ENCODE measurements around the gene NCAPG2. TPM values are rescaled to one million over a fixed set of nuclear protein-coding genes. Genes with fewer than 3 reads are reported as not detected.

The NCAPG2 gene
- total and polyA plus RNA-seq, 2 of the 13 experiments (the other 11 are each of a cell fraction or from before 2014, with no cell fraction given), result 15.1 to 30.7 TPM

- no TSS peak for BruUV-seq (replicated peaks)
- Histone ChIP-seq H3K4me3 (replicated peaks in 1 of 3; ENCODE audit: insufficient read depth in 1 of 3, low read depth in 2 of 3, low read length in 3 of 3) (no peak overlapping the region), H3K27ac (ENCODE audit: extremely low read length, insufficient read depth, low read length) (no peak overlapping the region), H3K4me1 (ENCODE audit: insufficient read depth, low read length) (no peaks in the 10 kb centered on the region), H3K9ac (ENCODE audit: insufficient read depth, low read depth, low read length) (no peak overlapping the region), H3K36me3 (replicated peaks in 1 of 2; ENCODE audit: control insufficient read depth in 1 of 2, insufficient read depth in 2 of 2, low read length in 2 of 2) (no peaks in the 10 kb centered on the region), H2AFZ (ENCODE audit: low read length) (no peak overlapping the region), H3K27me3 (ENCODE audit: control insufficient read depth in 1 of 2, insufficient read depth in 2 of 2, low read length in 2 of 2) (no peaks in the 10 kb centered on the region), H4K20me1 (ENCODE audit: insufficient read depth, low read length) (no peaks in the 10 kb centered on the region), H3K79me2 (ENCODE audit: insufficient read depth, low read length) (no peaks in the 10 kb centered on the region), H3K4me2 (ENCODE audit: low read depth, low read length) (no peak overlapping the region), H3K9me3 (ENCODE audit: low read length) (no peaks in the 10 kb centered on the region)
- ChIA-PET CTCF (ENCODE audit: low intra/inter-chr PET ratio, low total read pairs) (no interaction called here), POLR2A (no interaction called here)
- no peak for ATAC-seq
- intact Hi-C loops (cut with micrococcal nuclease; ENCODE audit: unreplicated experiment), result no loop called here
- no peak for DNase-seq (ENCODE audit: low spot score)
- in situ Hi-C loops (cut with HindIII; ENCODE audit: extremely low pct_ligation_motif_present, low pct_unique_long_range_greater_than_20kb), result no loop called here
- no peak for FAIRE-seq
- WGBS (ENCODE audit: low lambda C conversion rate), result 92% methylated on average over 3 of the region's 3 CpGs
- TF ChIP-seq TIGD3 (CRISPR knock-in tag; IDR thresholded peaks at IDR 0.05; ENCODE audit: borderline replicate concordance) (no peak), ZNF251 (CRISPR knock-in tag; IDR thresholded peaks at IDR 0.05) (no peak), SP5 (CRISPR knock-in tag; IDR thresholded peaks at IDR 0.05; ENCODE audit: borderline replicate concordance, low read depth) (no peak), MAX (IDR thresholded peaks at IDR 0.05) (no peak), TEAD3 (CRISPR knock-in tag; optimal IDR thresholded peaks at IDR 0.05; ENCODE audit: borderline replicate concordance) (no peak), RBFOX2 (IDR thresholded peaks at IDR 0.05; ENCODE audit: low read depth, low read length) (no peak), PITX1 (CRISPR knock-in tag; IDR thresholded peaks at IDR 0.05) (no peak), GATAD2A (CRISPR knock-in tag; IDR thresholded peaks at IDR 0.05) (no peak), HOXA3 (CRISPR knock-in tag; IDR thresholded peaks at IDR 0.05) (no peak), NR0B2 (CRISPR knock-in tag; IDR thresholded peaks at IDR 0.05) (no peak), CBX2 (IDR thresholded peaks at IDR 0.05; ENCODE audit: low read depth, low read length) (no peak), CBX2 (CRISPR knock-in tag; IDR thresholded peaks at IDR 0.05; ENCODE audit: low read depth) (no peak), FOXO1 (CRISPR knock-in tag; IDR thresholded peaks at IDR 0.05) (no peak)
Measured at GRCh38 chr7:158617737-158618128, 86.9 kb downstream of the NCAPG2 start.

Measured in HepG2 (cell line).